Mucosa of descending colon (tissue), 3 donors: ENCODE data around the gene ACVR1B. TPM values are rescaled to one million over a fixed set of nuclear protein-coding genes. Genes with fewer than 3 reads are reported as not detected.

ENCODE experiments used
- ATAC-seq: fragments of 200-7000 bp; cut with Tn5 transposase; one replicate; pipeline ENCODE4 v1.9.1; 2020; ENCODE audit warnings: mild to moderate bottlenecking, moderate library complexity
- DNase-seq, 3 donors: peaks; one replicate each; pipeline ENCODE4 v3.0.0-alpha.2; 2020
- H3K36me3 ChIP-seq: fragments of 200-600 bp; one replicate; pipeline ENCODE4 v1.8.0; 2021; ENCODE audit warnings: low read depth, mild to moderate bottlenecking
- H3K4me1 ChIP-seq: fragments of 200-600 bp; one replicate; pipeline ENCODE4 v1.8.0; 2021; ENCODE audit warnings: low read depth, mild to moderate bottlenecking
- H3K4me3 ChIP-seq: fragments of 200-600 bp; one replicate; pipeline ENCODE4 v1.8.0; 2021; ENCODE audit warnings: mild to moderate bottlenecking
- H3K9me3 ChIP-seq: fragments of 200-600 bp; one replicate; pipeline ENCODE4 v1.8.0; 2021; ENCODE audit warnings: mild to moderate bottlenecking
- CTCF ChIP-seq: fragments of 200-600 bp; IDR thresholded peaks from one replicate; pipeline ENCODE4 v1.8.0; 2022; ENCODE audit warnings: antibody characterized with exemption, mild to moderate bottlenecking
- intact Hi-C, 2 donors: fragments of 100-400 bp; cut with DNase I in 1 of 2; cut with micrococcal nuclease in 1 of 2; formaldehyde crosslinking; loops; one replicate each; pipeline versions ENCODE4 v1.11.0 to v1.11.1; 2022; cut with DNase I, micrococcal nuclease
- total RNA-seq, 3 donors: library from RNA; stranded (reverse); fragmentation: NEBNext Ultra II Directional in 2 of 3; extraction: Animal tissue kit (Norgen Biotek cat#: 25700) in 2 of 3; gene quantifications; one replicate each; pipeline versions ENCODE4 v1.2.1 to v1.2.4, GENCODE V29; 2021 to 2023
- donor health status: DM: no; HTN: no; CAD: no; lungs with moderate emphysema.
- donor health status: DM: no; HTN: no; CAD: no.
- donor health status: DM: no; HTN: yes; CAD: no.

Gene ACVR1B
- total RNA-seq, 3 donors from 2014 or later: 42.4 to 95.7 (median 77.3) TPM

- H3K36me3 ChIP-seq: no peaks in the 10 kb centered on the region
- TF ChIP-seq CTCF: no peak
- H3K4me3 ChIP-seq: no peak overlapping the region
- intact Hi-C loops: no loop called here
- DNase-seq: no peak
- ATAC-seq: no peak
- H3K4me1 ChIP-seq: peaks cover 18% of the 10 kb centered on the region
- no peaks in the 10 kb centered on the region for H3K9me3 ChIP-seq
Observed at GRCh38 chr12:52041035-52041434, 89.5 kb downstream of the ACVR1B start.

GRCh38 chr12:52041695-52042123 lies 90.2 kb downstream of the ACVR1B start:
- H3K9me3 ChIP-seq: no peaks in the 10 kb centered on the region
- peaks cover 16% of the 10 kb centered on the region for H3K4me1 ChIP-seq
- intact Hi-C loops: no loop called here
- no peak overlapping the region for H3K4me3 ChIP-seq
- DNase-seq (peak in 1 of 3 donors; percentile 67), ATAC-seq (peak; percentile 3)
- no peak for TF ChIP-seq CTCF
- H3K36me3 ChIP-seq: no peaks in the 10 kb centered on the region

- Histone ChIP-seq H3K4me3 (no peak overlapping the region), H3K36me3 (no peaks in the 10 kb centered on the region), H3K4me1 (peaks cover 12% of the 10 kb centered on the region), H3K9me3 (no peaks in the 10 kb centered on the region)
- DNase-seq (no peak), ATAC-seq (no peak)
- intact Hi-C loops: no loop called here
- TF ChIP-seq CTCF: no peak
Observed at GRCh38 chr12:52042706-52043385, 91.3 kb downstream of the ACVR1B start.

GRCh38 chr12:52043386-52044212 lies 92.1 kb downstream of the ACVR1B start:
- ATAC-seq (no peak), DNase-seq (no peak)
- H3K4me3 ChIP-seq: no peak overlapping the region
- H3K4me1 ChIP-seq: peaks cover 12% of the 10 kb centered on the region
- TF ChIP-seq CTCF: no peak
- intact Hi-C loops: no loop called here
- H3K36me3 ChIP-seq: no peaks in the 10 kb centered on the region
- H3K9me3 ChIP-seq: no peaks in the 10 kb centered on the region

- no peak for TF ChIP-seq CTCF
- Histone ChIP-seq H3K9me3 (no peaks in the 10 kb centered on the region), H3K4me3 (no peak overlapping the region), H3K4me1 (peaks cover 13% of the 10 kb centered on the region), H3K36me3 (no peaks in the 10 kb centered on the region)
- no peak for DNase-seq
- intact Hi-C loops: no loop called here
- no peak for ATAC-seq
Observed at GRCh38 chr12:52044292-52044983, 92.9 kb downstream of the ACVR1B start.
